Muscle layer of duodenum (tissue), 2 donors: Measurements from ENCODE around the gene MAGI1.

Source experiments
- H3K27ac ChIP-seq: one replicate; pipeline ENCODE4 v1.7.0; 2013; ENCODE audit warnings: mild to moderate bottlenecking, low read length
- H3K27me3 ChIP-seq: one replicate; pipeline ENCODE4 v1.7.0; 2013; ENCODE audit warnings: low read depth, mild to moderate bottlenecking, control low read depth, low read length
- H3K36me3 ChIP-seq, 2 donors: one replicate each; pipeline ENCODE4 v1.7.0; 2013; ENCODE audit warnings: low read length in 2 of 2, control low read depth in 1 of 2, mild to moderate bottlenecking in 1 of 2; ENCODE audit not compliant: insufficient read depth in 2 of 2, control insufficient read depth in 1 of 2
- H3K4me1 ChIP-seq, 2 donors: one replicate each; pipeline ENCODE4 v1.7.0; 2013; ENCODE audit warnings: low read length in 2 of 2, mild to moderate bottlenecking in 2 of 2, control low read depth in 1 of 2, moderate library complexity in 1 of 2; ENCODE audit not compliant: insufficient read depth in 2 of 2, control insufficient read depth in 1 of 2
- H3K4me3 ChIP-seq, 2 donors: one replicate each; pipeline ENCODE4 v1.7.0; 2013; ENCODE audit warnings: low read length in 2 of 2, low read depth in 1 of 2, mild to moderate bottlenecking in 1 of 2
- H3K9me3 ChIP-seq, 2 donors: one replicate each; pipeline ENCODE4 v1.7.0; 2013; ENCODE audit warnings: low read length in 2 of 2, control low read depth in 1 of 2, mild to moderate bottlenecking in 1 of 2; ENCODE audit not compliant: control insufficient read depth in 1 of 2
- donor health status: healthy.

Gene MAGI1

DNA sequence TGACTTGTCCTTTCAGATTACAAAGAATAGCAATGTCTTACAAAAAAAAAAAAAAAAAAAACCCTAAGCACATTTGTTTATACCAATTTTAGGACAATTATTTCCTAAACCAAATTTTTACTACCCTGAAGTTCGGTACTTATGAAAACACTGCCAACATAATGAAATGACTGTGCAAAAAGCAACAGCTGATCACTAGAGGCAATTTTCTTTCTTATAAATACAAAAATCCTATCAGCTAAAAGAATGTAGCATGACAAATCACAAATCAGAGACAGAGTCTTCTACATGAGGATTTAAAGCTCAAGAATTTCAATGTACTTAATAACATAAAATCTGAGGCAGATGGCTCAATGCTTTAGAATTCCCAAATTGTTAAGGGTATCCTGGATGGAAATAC is 191.8 kb downstream of the MAGI1 start:
- Histone ChIP-seq H3K9me3 (no peaks in the 10 kb centered on the region), H3K36me3 (no peaks in the 10 kb centered on the region), H3K27me3 (no peaks in the 10 kb centered on the region), H3K4me1 (no peaks in the 10 kb centered on the region), H3K27ac (no peak overlapping the region), H3K4me3 (no peak overlapping the region)

DNA sequence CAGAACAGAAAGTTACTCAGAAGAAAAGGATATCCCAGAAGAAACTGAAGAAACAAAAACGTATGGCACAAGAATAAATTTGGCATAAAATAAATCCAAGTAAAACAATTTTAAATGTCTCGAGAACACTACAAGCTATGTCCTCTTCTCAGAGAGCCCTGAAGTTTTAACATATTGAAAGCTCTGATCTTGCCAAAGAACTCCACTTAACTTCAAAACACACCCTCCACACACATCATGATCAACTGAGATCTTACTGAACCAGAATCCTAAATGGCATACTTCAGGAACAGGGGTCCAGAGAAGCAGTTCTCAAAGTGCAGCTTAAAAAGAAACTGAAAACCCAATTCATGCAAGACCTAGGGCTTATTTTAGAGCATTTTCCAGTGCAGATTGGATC is 194.3 kb downstream of the MAGI1 start:
- Histone ChIP-seq H3K36me3 (no peaks in the 10 kb centered on the region), H3K27me3 (no peaks in the 10 kb centered on the region), H3K9me3 (no peaks in the 10 kb centered on the region), H3K4me1 (no peaks in the 10 kb centered on the region), H3K27ac (no peak overlapping the region), H3K4me3 (no peak overlapping the region)

DNA sequence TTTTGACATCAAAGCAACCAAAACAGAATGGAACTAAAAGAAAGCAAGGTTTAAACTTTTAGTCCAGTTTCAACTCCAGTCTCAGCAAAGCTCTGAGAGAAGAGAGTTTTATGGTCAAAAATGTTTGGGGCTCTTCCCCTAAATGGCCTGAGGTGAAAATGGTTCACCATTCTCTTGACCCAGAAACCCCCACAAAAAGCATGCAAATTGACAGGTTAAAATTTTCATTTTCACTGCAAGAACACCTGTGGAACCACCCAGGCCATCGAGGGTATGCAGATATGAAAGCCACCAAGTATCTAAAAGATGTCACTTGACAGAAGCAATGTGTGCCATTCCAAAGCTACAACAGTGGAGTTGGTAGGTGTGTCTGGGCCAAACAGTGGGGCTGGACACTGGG is 195.0 kb downstream of the MAGI1 start:
- Histone ChIP-seq H3K27me3 (no peaks in the 10 kb centered on the region), H3K27ac (no peak overlapping the region), H3K4me1 (no peaks in the 10 kb centered on the region), H3K36me3 (no peaks in the 10 kb centered on the region), H3K4me3 (no peak overlapping the region), H3K9me3 (no peaks in the 10 kb centered on the region)

DNA sequence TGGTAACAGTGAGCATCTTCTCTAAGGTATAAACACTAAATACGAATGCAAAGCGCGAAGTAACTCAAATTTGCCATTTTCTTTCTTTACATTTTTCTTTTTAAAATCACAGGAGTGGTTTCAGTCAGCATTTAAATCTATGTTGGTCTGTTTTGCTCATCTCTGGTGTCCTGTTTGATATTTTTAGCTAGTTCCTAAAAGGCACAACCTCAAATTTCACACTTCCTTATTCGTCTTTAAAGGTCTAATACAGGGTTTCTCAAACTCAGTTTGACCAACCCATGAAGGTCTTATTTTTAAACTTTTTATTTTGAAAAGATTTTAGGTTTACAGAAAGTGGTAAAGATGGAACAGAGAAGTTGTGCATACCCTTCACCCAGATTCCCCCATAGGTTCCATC is 201.1 kb downstream of the MAGI1 start:
- H3K36me3 ChIP-seq, result no peaks in the 10 kb centered on the region
- no peaks in the 10 kb centered on the region for H3K4me1 ChIP-seq
- no peak overlapping the region for H3K27ac ChIP-seq
- no peaks in the 10 kb centered on the region for H3K9me3 ChIP-seq
- H3K27me3 ChIP-seq, result no peaks in the 10 kb centered on the region
- no peak overlapping the region for H3K4me3 ChIP-seq

DNA sequence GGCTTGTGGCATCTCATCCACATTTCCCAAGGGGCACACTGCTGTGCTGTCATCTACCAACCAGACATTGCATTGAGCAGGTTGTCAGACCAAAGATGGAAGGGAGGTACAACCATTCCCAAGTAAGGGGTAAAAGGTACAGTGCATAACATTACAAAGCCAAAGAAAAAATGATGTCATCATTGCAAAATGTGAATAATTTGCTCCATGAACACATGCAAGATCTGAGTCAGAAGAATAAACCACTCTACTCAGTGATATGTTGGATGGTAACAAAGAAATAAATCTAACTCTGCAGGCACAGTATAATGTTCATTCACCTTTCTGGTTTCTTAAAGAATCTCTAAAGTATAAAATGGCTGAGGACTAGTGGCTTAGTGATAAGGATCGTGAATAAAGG is 202.7 kb downstream of the MAGI1 start:
- Histone ChIP-seq H3K27me3 (no peaks in the 10 kb centered on the region), H3K9me3 (no peaks in the 10 kb centered on the region), H3K4me1 (peaks cover 0 to 4% of the 10 kb centered on the region in 2 donors), H3K36me3 (no peaks in the 10 kb centered on the region), H3K27ac (no peak overlapping the region), H3K4me3 (no peak overlapping the region)

DNA sequence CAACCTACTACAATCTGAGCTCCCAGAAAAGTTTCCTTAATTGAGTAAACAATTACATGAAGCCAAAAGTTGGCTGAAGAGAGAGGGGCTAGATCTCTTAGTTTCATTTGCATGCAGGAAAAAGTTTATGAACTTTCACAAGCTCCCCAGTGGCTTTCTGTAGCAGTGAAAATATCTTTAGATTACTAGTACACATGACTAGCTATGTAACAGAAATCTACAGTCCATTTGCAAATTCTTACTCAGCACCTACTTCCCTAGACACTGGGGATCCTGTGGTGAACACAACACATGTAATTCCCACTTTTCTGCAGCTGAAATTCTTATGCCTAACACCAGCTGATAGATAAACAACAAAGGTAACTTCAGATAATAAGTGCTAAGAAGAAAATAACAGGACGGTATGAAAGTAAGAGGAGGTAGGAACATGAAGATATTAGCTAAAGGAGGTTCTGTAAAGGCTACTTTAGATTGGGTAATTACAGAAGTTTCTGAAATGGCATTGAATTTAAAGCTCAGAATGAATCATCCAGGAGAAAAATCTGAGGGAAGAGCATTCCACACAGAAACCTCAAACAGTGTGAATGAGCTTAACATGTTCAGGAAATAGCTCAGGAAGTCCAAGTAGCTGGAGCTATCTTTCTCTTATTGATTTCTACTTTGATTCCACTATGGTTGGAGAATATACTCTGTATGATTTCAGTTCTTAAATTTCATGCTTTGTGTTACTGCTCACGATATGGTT is 204.8 kb downstream of the MAGI1 start:
- Histone ChIP-seq H3K27me3 (no peaks in the 10 kb centered on the region), H3K27ac (no peak overlapping the region), H3K4me3 (no peak overlapping the region), H3K4me1 (peaks cover 0 to 4% of the 10 kb centered on the region in 2 donors), H3K9me3 (no peaks in the 10 kb centered on the region), H3K36me3 (no peaks in the 10 kb centered on the region)

DNA sequence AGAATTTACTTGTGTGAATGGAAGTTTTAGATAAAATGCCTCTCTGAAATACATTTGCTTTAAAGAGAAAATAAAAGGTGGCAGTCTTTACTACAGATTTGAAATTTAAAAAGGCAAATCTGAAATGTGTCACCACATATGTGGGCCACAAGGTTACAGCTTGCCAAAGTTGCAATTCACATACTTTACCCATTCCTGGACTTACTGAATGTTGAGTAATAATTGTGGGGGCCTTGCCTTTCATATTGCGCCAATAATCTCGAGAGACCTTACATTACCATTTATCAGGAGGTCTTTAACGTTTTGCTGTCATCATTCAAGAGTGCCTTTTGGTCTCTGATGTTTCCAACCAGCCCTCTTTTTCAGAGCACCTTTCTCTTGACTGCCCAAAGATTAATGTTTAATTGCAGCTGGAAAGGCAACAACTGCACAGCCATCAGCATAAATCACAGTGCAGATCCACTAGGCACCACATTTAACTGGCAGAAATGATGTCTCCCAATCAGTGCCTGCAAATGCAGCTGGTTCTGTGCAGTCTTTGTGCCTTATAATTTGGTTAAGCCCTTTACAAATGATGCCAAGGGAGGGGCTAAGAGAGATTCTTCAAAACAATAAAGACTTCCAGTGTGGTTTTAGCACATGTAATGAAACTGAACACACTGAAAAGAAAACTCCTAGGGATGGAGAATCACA is 206.8 kb downstream of the MAGI1 start:
- Histone ChIP-seq H3K9me3 (no peaks in the 10 kb centered on the region), H3K27ac (no peak overlapping the region), H3K4me3 (no peak overlapping the region), H3K36me3 (no peaks in the 10 kb centered on the region), H3K27me3 (no peaks in the 10 kb centered on the region), H3K4me1 (peaks cover 0 to 4% of the 10 kb centered on the region in 2 donors)

DNA sequence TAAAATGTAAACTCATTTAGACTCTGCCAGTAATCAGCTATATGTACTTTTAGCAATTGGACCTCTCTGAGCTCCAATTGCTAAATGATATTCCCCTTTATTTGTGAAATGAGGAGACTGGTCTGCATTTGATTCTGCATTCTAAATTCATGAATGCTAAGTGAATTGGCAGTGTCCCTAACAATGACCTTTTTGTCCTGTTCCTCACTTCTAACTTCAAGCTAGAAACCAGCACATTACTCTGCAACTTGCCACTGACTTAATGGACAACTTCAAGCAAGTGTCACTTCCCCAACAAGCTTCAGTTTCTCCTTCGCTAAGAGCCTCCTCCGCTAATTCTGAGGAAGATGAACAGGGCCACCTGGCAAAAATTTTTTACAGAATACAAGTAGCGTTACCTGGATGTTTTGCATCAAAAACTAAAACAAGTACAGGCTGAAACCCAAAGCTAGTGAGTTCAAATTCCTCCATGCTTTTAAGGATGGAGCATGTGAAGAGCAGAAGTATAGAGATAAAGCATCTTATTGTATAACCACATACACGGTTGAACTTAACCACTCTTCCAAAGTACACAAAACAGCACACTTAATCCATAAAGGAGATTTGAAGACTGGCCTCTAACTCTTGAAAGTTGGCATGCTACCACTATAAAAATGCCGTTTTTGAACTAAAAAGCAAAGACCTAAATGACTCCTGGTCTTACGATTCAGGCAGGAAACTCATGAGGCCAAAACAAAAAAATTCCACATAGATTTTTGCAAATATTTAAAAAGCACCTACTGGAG is 207.6 kb downstream of the MAGI1 start:
- Histone ChIP-seq H3K27me3 (no peaks in the 10 kb centered on the region), H3K4me1 (peaks cover 0 to 4% of the 10 kb centered on the region in 2 donors), H3K4me3 (no peak overlapping the region), H3K9me3 (no peaks in the 10 kb centered on the region), H3K27ac (no peak overlapping the region), H3K36me3 (no peaks in the 10 kb centered on the region)

DNA sequence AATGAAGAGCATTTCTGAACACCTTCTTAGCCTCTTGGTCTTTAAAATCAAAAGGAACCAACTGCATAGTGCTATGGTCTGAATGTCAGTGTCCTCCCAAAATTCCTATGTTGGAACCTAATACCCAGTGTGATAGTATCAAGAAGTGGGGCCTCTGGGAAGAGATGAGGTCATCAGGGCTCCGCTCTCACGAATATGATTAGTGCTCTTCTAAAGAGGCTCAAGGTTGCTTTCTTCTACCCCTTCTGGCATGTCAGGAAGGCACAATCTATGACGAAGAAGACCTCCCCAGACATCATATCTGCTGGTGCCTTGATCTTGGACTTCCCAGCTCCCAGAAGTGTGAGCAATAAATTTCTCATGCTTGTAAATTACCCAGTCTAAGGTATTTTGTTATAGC is 209.5 kb downstream of the MAGI1 start:
- Histone ChIP-seq H3K27ac (no peak overlapping the region), H3K4me1 (peaks cover 0 to 4% of the 10 kb centered on the region in 2 donors), H3K27me3 (no peaks in the 10 kb centered on the region), H3K36me3 (no peaks in the 10 kb centered on the region), H3K4me3 (no peak overlapping the region), H3K9me3 (no peaks in the 10 kb centered on the region)

DNA sequence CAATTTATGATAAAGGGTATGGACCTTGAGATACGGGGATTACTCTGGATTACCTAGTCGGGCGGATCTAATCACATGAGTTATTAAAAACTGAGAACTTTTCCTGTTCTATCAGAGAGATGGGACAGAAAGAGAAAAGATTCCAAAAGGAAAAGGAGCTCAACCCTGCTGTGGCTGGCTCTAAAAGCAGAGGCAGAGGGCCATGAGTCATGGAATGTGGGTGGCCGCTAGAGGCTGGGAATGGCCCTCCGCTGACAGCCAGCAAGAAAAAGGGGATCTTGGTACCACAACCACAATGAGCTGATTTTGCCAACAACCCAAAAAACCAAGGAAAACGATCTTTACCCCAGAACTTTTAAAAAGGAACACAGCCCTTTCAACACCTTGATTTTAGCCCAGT is 210.0 kb downstream of the MAGI1 start:
- H3K27me3 ChIP-seq, result no peaks in the 10 kb centered on the region
- H3K4me1 ChIP-seq, result peaks cover 0 to 4% of the 10 kb centered on the region in 2 donors
- no peaks in the 10 kb centered on the region for H3K9me3 ChIP-seq
- H3K4me3 ChIP-seq, result no peak overlapping the region
- no peak overlapping the region for H3K27ac ChIP-seq
- H3K36me3 ChIP-seq, result no peaks in the 10 kb centered on the region

DNA sequence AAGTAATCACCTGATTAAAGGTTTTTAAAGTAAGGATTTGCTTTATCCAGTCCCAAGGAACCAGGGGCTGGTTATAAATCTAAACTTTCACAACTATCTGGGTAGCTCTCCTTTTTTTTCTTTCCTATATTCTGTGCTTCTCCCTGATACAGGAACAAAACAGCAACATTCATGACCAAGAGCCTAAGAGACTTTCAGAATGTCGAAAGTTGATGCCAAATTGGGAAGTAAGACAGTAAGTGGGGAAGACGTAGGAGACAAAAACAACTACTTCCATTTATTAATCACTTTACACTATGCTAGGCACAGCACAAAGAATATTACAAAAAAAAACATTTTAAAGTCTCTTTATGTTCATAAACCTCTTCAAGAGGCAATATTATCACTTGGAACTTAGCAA is 211.6 kb downstream of the MAGI1 start:
- no peak overlapping the region for H3K4me3 ChIP-seq
- no peaks in the 10 kb centered on the region for H3K36me3 ChIP-seq
- H3K27ac ChIP-seq, result no peak overlapping the region
- H3K4me1 ChIP-seq, result peaks cover 0 to 2% of the 10 kb centered on the region in 2 donors
- no peaks in the 10 kb centered on the region for H3K27me3 ChIP-seq
- H3K9me3 ChIP-seq, result no peaks in the 10 kb centered on the region
